HCT116 (cell line): Measurements from ENCODE around the gene PTPDC1. TPM values are rescaled to one million over a fixed set of nuclear protein-coding genes. Genes with fewer than 3 reads are reported as not detected.

Source experiments
- ATAC-seq: fragments of 200-7000 bp; cut with Tn5 transposase; 2 replicates; pipeline ENCODE4 v1.9.1; 2020; ENCODE audit warnings: mild to moderate bottlenecking, moderate library complexity
- BruUV-seq: library from RNA; stranded (reverse); fragments of 400-500 nt; replicated peaks from 2 replicates; lab custom pipeline; 2021; lab: Mats Ljungman, UMichigan
- CTCF ChIA-PET: fragments of 300-600 bp; sonication (Branson Sonifier 250); formaldehyde crosslinking; loops from one replicate; lab custom pipeline; 2021; ENCODE audit warnings: antibody characterized with exemption; lab: Charles Lee
- POLR2A ChIA-PET: fragments of 300-600, 350-600 bp; sonication (Branson Sonifier 250); formaldehyde crosslinking; loops from one replicate; lab custom pipeline; 2021; ENCODE audit warnings: antibody characterized with exemption; lab: Charles Lee
- RAD21 ChIA-PET, 2 experiments: fragments of 300-600 bp; sonication (Branson Sonifier 250); formaldehyde crosslinking; loops; one replicate each; lab custom pipeline; 2023; ENCODE audit warnings: low total read pairs in 2 of 2; ENCODE audit not compliant: uncharacterized antibody in 2 of 2, unreplicated experiment in 2 of 2, low non-redundant PET in 1 of 2; lab: Charles Lee
- DNase-seq: peaks from one replicate; pipeline ENCODE4 v3.0.0-alpha.2; 2010; ENCODE audit warnings: low read depth, low spot score
- H2AFZ ChIP-seq: fragments of 200-600 bp; shearing (Covaris generic), sonication (generic); 2 replicates; pipeline ENCODE4 v1.6.1; 2017; ENCODE audit warnings: low read depth, mixed run types, mixed read lengths, antibody characterized with exemption, low read length; ENCODE audit not compliant: poor library complexity, severe bottlenecking
- H3K27ac ChIP-seq: 2 replicates; pipeline ENCODE4 v1.5.1; 2012; ENCODE audit warnings: low read depth, low read length
- H3K27me3 ChIP-seq: fragments of 200-600 bp; sonication (generic); 2 replicates; pipeline ENCODE4 v1.6.1; 2016; ENCODE audit warnings: mixed run types, low read length, mixed read lengths; ENCODE audit not compliant: insufficient read depth
- H3K36me3 ChIP-seq, 2 experiments: fragments of 200-500 bp in 1 of 2; fragments of 200-600 bp in 1 of 2; sonication (Bioruptor generic) in 1 of 2; sonication (generic) in 1 of 2; 2 replicates each; pipeline versions ENCODE4 v1.5.1 to v1.6.1; 2014 to 2016; ENCODE audit warnings: low read length in 2 of 2, inconsistent platforms in 1 of 2, mixed read lengths in 1 of 2, mixed run types in 1 of 2; ENCODE audit not compliant: insufficient read depth in 2 of 2, control insufficient read depth in 1 of 2
- H3K4me1 ChIP-seq, 2 experiments: fragments of 200-600 bp in 1 of 2; sonication (generic) in 1 of 2; 2 replicates each; pipeline versions ENCODE4 v1.5.1 to v1.6.1; 2012 to 2017; ENCODE audit warnings: low read length in 2 of 2, inconsistent platforms in 1 of 2, mild to moderate bottlenecking in 1 of 2, mixed read lengths in 1 of 2, mixed run types in 1 of 2, moderate library complexity in 1 of 2; ENCODE audit not compliant: insufficient read depth in 2 of 2, control insufficient read depth in 1 of 2
- H3K4me2 ChIP-seq: fragments of 200-600 bp; sonication (generic); 2 replicates; pipeline ENCODE4 v1.6.1; 2017; ENCODE audit warnings: mixed run types, low read length, mixed read lengths
- H3K4me3 ChIP-seq, 2 experiments: fragments of 200-600 bp in 1 of 2; sonication (generic) in 1 of 2; replicated peaks in 1 of 2; 2 replicates each; pipeline ENCODE4 v1.5.1; 2011 to 2016; ENCODE audit warnings: low read length in 2 of 2, control low read depth in 1 of 2, low read depth in 1 of 2, mild to moderate bottlenecking in 1 of 2, mixed read lengths in 1 of 2, mixed run types in 1 of 2
- H3K79me2 ChIP-seq: fragments of 200-600 bp; sonication (generic); 2 replicates; pipeline ENCODE4 v1.6.1; 2017; ENCODE audit warnings: mild to moderate bottlenecking, mixed run types, low read length, moderate library complexity, mixed read lengths; ENCODE audit not compliant: insufficient read depth
- H3K9ac ChIP-seq: fragments of 200-600 bp; sonication (generic); 2 replicates; pipeline ENCODE4 v1.6.1; 2016; ENCODE audit warnings: low read length, mixed read lengths
- H3K9me2 ChIP-seq: fragments of 200-600 bp; sonication (generic), shearing (Covaris generic); 2 replicates; pipeline ENCODE4 v1.6.1; 2017; ENCODE audit warnings: mixed run types, mild to moderate bottlenecking, moderate library complexity; ENCODE audit not compliant: insufficient read depth
- H3K9me3 ChIP-seq, 2 experiments: fragments of 200-500 bp in 1 of 2; fragments of 200-600 bp in 1 of 2; sonication (Bioruptor generic) in 1 of 2; sonication (generic) in 1 of 2; 2 replicates each; pipeline ENCODE4 v1.6.1; 2014 to 2017; ENCODE audit warnings: low read length in 2 of 2, mixed read lengths in 2 of 2, inconsistent platforms in 1 of 2, low read depth in 1 of 2, mild to moderate bottlenecking in 1 of 2, mixed run types in 1 of 2, moderate library complexity in 1 of 2; ENCODE audit not compliant: control insufficient read depth in 1 of 2, insufficient read depth in 1 of 2
- H4K20me1 ChIP-seq: fragments of 200-600 bp; sonication (generic), shearing (Covaris generic); 2 replicates; pipeline ENCODE4 v1.6.1; 2017; ENCODE audit warnings: mixed run types, mild to moderate bottlenecking, moderate library complexity; ENCODE audit not compliant: insufficient read depth
- CEBPB ChIP-seq: IDR thresholded peaks from 2 replicates; pipeline ENCODE4 v1.6.1; 2012; ENCODE audit warnings: low read depth
- EGR1 ChIP-seq: IDR thresholded peaks from 2 replicates; pipeline ENCODE4 v1.6.1; 2012; ENCODE audit warnings: low read depth
- FOSL1 ChIP-seq: IDR thresholded peaks from 2 replicates; pipeline ENCODE4 v1.6.1; 2012; ENCODE audit warnings: low read depth
- JUND ChIP-seq: IDR thresholded peaks from 2 replicates; pipeline ENCODE4 v1.6.1; 2012
- POLR2A ChIP-seq: IDR thresholded peaks from 2 replicates; pipeline ENCODE4 v1.7.0; 2011; ENCODE audit warnings: borderline replicate concordance; ENCODE audit not compliant: insufficient read depth, insufficient read length; ENCODE audit errors: extremely low read depth
- RAD21 ChIP-seq: IDR thresholded peaks from 2 replicates; pipeline ENCODE4 v1.6.1; 2012; ENCODE audit warnings: low read depth, mild to moderate bottlenecking
- SIN3A ChIP-seq: IDR thresholded peaks from 2 replicates; pipeline ENCODE4 v1.6.1; 2012; ENCODE audit warnings: low read depth
- TCF7L2 ChIP-seq: IDR thresholded peaks from 2 replicates; pipeline ENCODE4 v1.7.0; 2011; ENCODE audit warnings: borderline replicate concordance, inconsistent platforms; ENCODE audit not compliant: insufficient read depth, insufficient read length; ENCODE audit errors: extremely low read depth
- ZBTB33 ChIP-seq: IDR thresholded peaks from 2 replicates; pipeline ENCODE4 v1.6.1; 2011; ENCODE audit warnings: mild to moderate bottlenecking, low read length, moderate library complexity; ENCODE audit not compliant: insufficient replicate concordance; ENCODE audit errors: extremely low read depth
- ZNF274 ChIP-seq: fragments of 200-500 bp; sonication (Bioruptor generic); IDR thresholded peaks from 2 replicates; pipeline ENCODE4 v1.6.1; 2014; ENCODE audit warnings: mild to moderate bottlenecking, low read depth, low read length, inconsistent platforms
- intact Hi-C: fragments of 100-400 bp; cut with micrococcal nuclease; formaldehyde crosslinking; loops from 2 replicates; pipeline ENCODE4 v1.10.0; 2022
- total RNA-seq: library from RNA; stranded (reverse); gene quantifications from one replicate; pipeline ENCODE4 v1.2.1, GENCODE V29; 2021; ENCODE audit not compliant: unreplicated experiment
- TF ChIP-seq, protein P1 (sequence below): IDR thresholded peaks from 2 replicates; pipeline ENCODE4 v1.6.1; 2012; ENCODE audit warnings: low read depth

PTPDC1 gene
- total RNA-seq, 1 experiment from 2014 or later, result 12.7 TPM

- Histone ChIP-seq H3K27me3 (no peaks in the 10 kb centered on the region), H3K36me3 (no peaks in the 10 kb centered on the region), H3K4me2 (no peak overlapping the region), H3K79me2 (no peaks in the 10 kb centered on the region), H3K27ac (no peak overlapping the region), H3K9me3 (no peaks in the 10 kb centered on the region), H4K20me1 (no peaks in the 10 kb centered on the region), H2AFZ (no peak overlapping the region), H3K4me1 (peaks cover 33% of the 10 kb centered on the region in 2 experiments), H3K4me3 (no peak overlapping the region), H3K9ac (no peak overlapping the region), H3K9me2 (no peaks in the 10 kb centered on the region)
- intact Hi-C loops, result no loop called here
- RAD21 ChIA-PET, result no interaction called here
- no peak for ATAC-seq
- POLR2A ChIA-PET, result no interaction called here
- no TSS peak for BruUV-seq
- DNase-seq, result no peak
- CTCF ChIA-PET, result interaction anchor here (1.4 kb wide), 1 partner anchor 67 kb away, joined by 3 read pairs; no protein-coding TSS in a partner anchor
- no peak for TF ChIP-seq ZBTB33
- no peak for TF ChIP-seq JUND
- no peak for TF ChIP-seq EGR1
- TF ChIP-seq SIN3A, result no peak
- TF ChIP-seq FOSL1, result no peak
- no peak for TF ChIP-seq TCF7L2
- TF ChIP-seq POLR2A, result no peak
- TF ChIP-seq RAD21, result no peak
- TF ChIP-seq, protein P1, sequence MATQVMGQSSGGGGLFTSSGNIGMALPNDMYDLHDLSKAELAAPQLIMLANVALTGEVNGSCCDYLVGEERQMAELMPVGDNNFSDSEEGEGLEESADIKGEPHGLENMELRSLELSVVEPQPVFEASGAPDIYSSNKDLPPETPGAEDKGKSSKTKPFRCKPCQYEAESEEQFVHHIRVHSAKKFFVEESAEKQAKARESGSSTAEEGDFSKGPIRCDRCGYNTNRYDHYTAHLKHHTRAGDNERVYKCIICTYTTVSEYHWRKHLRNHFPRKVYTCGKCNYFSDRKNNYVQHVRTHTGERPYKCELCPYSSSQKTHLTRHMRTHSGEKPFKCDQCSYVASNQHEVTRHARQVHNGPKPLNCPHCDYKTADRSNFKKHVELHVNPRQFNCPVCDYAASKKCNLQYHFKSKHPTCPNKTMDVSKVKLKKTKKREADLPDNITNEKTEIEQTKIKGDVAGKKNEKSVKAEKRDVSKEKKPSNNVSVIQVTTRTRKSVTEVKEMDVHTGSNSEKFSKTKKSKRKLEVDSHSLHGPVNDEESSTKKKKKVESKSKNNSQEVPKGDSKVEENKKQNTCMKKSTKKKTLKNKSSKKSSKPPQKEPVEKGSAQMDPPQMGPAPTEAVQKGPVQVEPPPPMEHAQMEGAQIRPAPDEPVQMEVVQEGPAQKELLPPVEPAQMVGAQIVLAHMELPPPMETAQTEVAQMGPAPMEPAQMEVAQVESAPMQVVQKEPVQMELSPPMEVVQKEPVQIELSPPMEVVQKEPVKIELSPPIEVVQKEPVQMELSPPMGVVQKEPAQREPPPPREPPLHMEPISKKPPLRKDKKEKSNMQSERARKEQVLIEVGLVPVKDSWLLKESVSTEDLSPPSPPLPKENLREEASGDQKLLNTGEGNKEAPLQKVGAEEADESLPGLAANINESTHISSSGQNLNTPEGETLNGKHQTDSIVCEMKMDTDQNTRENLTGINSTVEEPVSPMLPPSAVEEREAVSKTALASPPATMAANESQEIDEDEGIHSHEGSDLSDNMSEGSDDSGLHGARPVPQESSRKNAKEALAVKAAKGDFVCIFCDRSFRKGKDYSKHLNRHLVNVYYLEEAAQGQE, result no peak
- TF ChIP-seq CEBPB, result no peak
- TF ChIP-seq ZNF274, result no peak
These were observed 1.7 kb upstream of the PTPDC1 start for GRCh38 chr9:94082553-94082952.
